HTERT RPE-1 (cell line): ENCODE data around the gene MACROD2.

ENCODE experiments used
- in situ Hi-C: fragments of 300-500 bp; cut with MboI; formaldehyde crosslinking; loops from 4 replicates; pipeline ENCODE4 v1.14.3; 2020; ENCODE audit warnings: low sequenced_read_pairs

Gene MACROD2

GRCh38 chr20:14062171-14062570 is 66.9 kb downstream of the MACROD2 start:
- in situ Hi-C loops: no loop called here

GRCh38 chr20:14062786-14063185 is 67.5 kb downstream of the MACROD2 start:
- in situ Hi-C loops: no loop called here

- in situ Hi-C loops: no loop called here
Measured at GRCh38 chr20:14064333-14064732, 69.0 kb downstream of the MACROD2 start.

GRCh38 chr20:14064921-14065320 is 69.6 kb downstream of the MACROD2 start:
- in situ Hi-C loops: no loop called here

GRCh38 chr20:14065774-14066173 is 70.5 kb downstream of the MACROD2 start:
- in situ Hi-C loops: no loop called here

GRCh38 chr20:14067603-14068002 is 72.3 kb downstream of the MACROD2 start:
- in situ Hi-C loops: no loop called here

GRCh38 chr20:14069796-14070195 is 74.5 kb downstream of the MACROD2 start:
- in situ Hi-C loops: no loop called here

GRCh38 chr20:14093652-14094051 is 98.3 kb downstream of the MACROD2 start:
- in situ Hi-C loops: no loop called here

GRCh38 chr20:14098261-14098660 is 102.9 kb downstream of the MACROD2 start:
- in situ Hi-C loops: no loop called here

- in situ Hi-C loops: no loop called here
Measured at GRCh38 chr20:14113416-14113815, 118.1 kb downstream of the MACROD2 start.

- in situ Hi-C loops: no loop called here
Measured at GRCh38 chr20:14114065-14114704, 118.9 kb downstream of the MACROD2 start.

GRCh38 chr20:14116037-14116436 is 120.7 kb downstream of the MACROD2 start:
- in situ Hi-C loops: no loop called here

- in situ Hi-C loops: no loop called here
Measured at GRCh38 chr20:14117768-14118167, 122.5 kb downstream of the MACROD2 start.

GRCh38 chr20:14126856-14127255 is 131.5 kb downstream of the MACROD2 start:
- in situ Hi-C loops: no loop called here

- in situ Hi-C loops: no loop called here
Measured at GRCh38 chr20:14127514-14128223, 132.4 kb downstream of the MACROD2 start.

- in situ Hi-C loops: no loop called here
Measured at GRCh38 chr20:14134004-14134403, 138.7 kb downstream of the MACROD2 start.

GRCh38 chr20:14142171-14142570 is 146.9 kb downstream of the MACROD2 start:
- in situ Hi-C loops: no loop called here

- in situ Hi-C loops: no loop called here
Measured at GRCh38 chr20:14142964-14143627, 147.8 kb downstream of the MACROD2 start.

GRCh38 chr20:14148042-14148441 is 152.7 kb downstream of the MACROD2 start:
- in situ Hi-C loops: no loop called here

- in situ Hi-C loops: no loop called here
Measured at GRCh38 chr20:14155361-14155760, 160.0 kb downstream of the MACROD2 start.

- in situ Hi-C loops: no loop called here
Measured at GRCh38 chr20:14178528-14178927, 183.2 kb downstream of the MACROD2 start.

- in situ Hi-C loops: no loop called here
Measured at GRCh38 chr20:14178952-14179351, 183.6 kb downstream of the MACROD2 start.
